MM.1S (cell line): Measurements from ENCODE around the gene SLC24A3.

Experiments used
- DNase-seq: peaks from one replicate; pipeline ENCODE4 v3.0.0-alpha.2; 2015
- H2AFZ ChIP-seq: fragments of 300-600 bp; sonication (generic); 2 replicates; pipeline ENCODE4 v1.6.0; 2016; ENCODE audit warnings: antibody characterized with exemption, low read length
- H3F3A ChIP-seq: fragments of 300-600 bp; sonication (generic); 2 replicates; pipeline ENCODE4 v1.6.1; 2016; ENCODE audit warnings: mild to moderate bottlenecking, antibody characterized with exemption, low read length, moderate library complexity, mixed read lengths; ENCODE audit not compliant: insufficient read depth
- H3K27ac ChIP-seq: fragments of 300-600 bp; sonication (generic); 2 replicates; pipeline ENCODE4 v1.5.1; 2016; ENCODE audit warnings: mild to moderate bottlenecking, low read length
- H3K27me3 ChIP-seq: fragments of 300-600 bp; sonication (generic); replicated peaks from 2 replicates; pipeline ENCODE4 v1.6.0; 2016; ENCODE audit warnings: low read length; ENCODE audit not compliant: insufficient read depth
- H3K36me3 ChIP-seq: fragments of 300-600 bp; sonication (generic); replicated peaks from 2 replicates; pipeline ENCODE4 v1.6.1; 2016; ENCODE audit warnings: mild to moderate bottlenecking, low read length, mixed read lengths; ENCODE audit not compliant: insufficient read depth
- H3K4me1 ChIP-seq: fragments of 300-600 bp; sonication (generic); 2 replicates; pipeline ENCODE4 v1.6.1; 2016; ENCODE audit warnings: low read length, mixed read lengths
- H3K4me2 ChIP-seq: fragments of 300-600 bp; sonication (generic); 2 replicates; pipeline ENCODE4 v1.6.0; 2016; ENCODE audit warnings: low read depth, low read length
- H3K4me3 ChIP-seq: fragments of 300-600 bp; sonication (generic); 2 replicates; pipeline ENCODE4 v1.5.1; 2016; ENCODE audit warnings: low read length, mixed read lengths
- H3K79me2 ChIP-seq: fragments of 300-600 bp; sonication (generic); 2 replicates; pipeline ENCODE4 v1.6.1; 2016; ENCODE audit warnings: mixed run types, low read length, mixed read lengths
- H3K9ac ChIP-seq: fragments of 300-600 bp; sonication (generic); 2 replicates; pipeline ENCODE4 v1.6.1; 2016; ENCODE audit warnings: low read length, mixed read lengths
- H3K9me2 ChIP-seq: fragments of 300-600 bp; sonication (generic); replicated peaks from 2 replicates; pipeline ENCODE4 v1.6.1; 2016; ENCODE audit warnings: mild to moderate bottlenecking, low read length, mixed read lengths; ENCODE audit not compliant: insufficient read depth
- H3K9me3 ChIP-seq: fragments of 300-600 bp; sonication (generic); replicated peaks from 2 replicates; pipeline ENCODE4 v1.6.1; 2016; ENCODE audit warnings: mild to moderate bottlenecking, low read length, mixed read lengths; ENCODE audit not compliant: insufficient read depth
- H4K20me1 ChIP-seq: fragments of 300-600 bp; sonication (generic); 2 replicates; pipeline ENCODE4 v1.6.1; 2016; ENCODE audit warnings: mild to moderate bottlenecking, low read length, moderate library complexity, mixed read lengths; ENCODE audit not compliant: insufficient read depth
- CTCF ChIP-seq: fragments of 300-600 bp; sonication (generic); IDR thresholded peaks from 2 replicates; pipeline ENCODE4 v1.5.1; 2016; ENCODE audit warnings: antibody characterized with exemption, low read length, mixed read lengths
- EZH2 ChIP-seq: fragments of 300-600 bp; sonication (generic); optimal IDR thresholded peaks from 2 replicates; pipeline ENCODE3; 2017; ENCODE audit warnings: low read depth, mild to moderate bottlenecking, antibody characterized with exemption, low read length, mixed read lengths
- EZH2phosphoT487 ChIP-seq: fragments of 300-600 bp; sonication (generic); IDR thresholded peaks from 2 replicates; pipeline ENCODE4 v1.6.1; 2018; ENCODE audit warnings: antibody characterized with exemption, low read length

SLC24A3 gene

GRCh38 chr20:19761841-19762240 is 549.4 kb downstream of the SLC24A3 start:
- Histone ChIP-seq H2AFZ (no peak overlapping the region), H3K9me3 (no peaks in the 10 kb centered on the region), H3K79me2 (no peaks in the 10 kb centered on the region), H3K36me3 (no peaks in the 10 kb centered on the region), H3K4me1 (peaks cover 4% of the 10 kb centered on the region; the same call in 1 of the 2 replicates), H3F3A (peaks cover 8% of the 10 kb centered on the region; the same call in 1 of the 2 replicates), H3K9ac (no peak overlapping the region), H3K4me3 (no peak overlapping the region), H4K20me1 (no peaks in the 10 kb centered on the region), H3K4me2 (no peak overlapping the region), H3K9me2 (no peaks in the 10 kb centered on the region), H3K27ac (no peak overlapping the region), H3K27me3 (no peaks in the 10 kb centered on the region)
- DNase-seq, result no peak
- no peak for TF ChIP-seq EZH2phosphoT487
- no peak for TF ChIP-seq CTCF
- TF ChIP-seq EZH2, result no peak

GRCh38 chr20:19764207-19764606 is 551.8 kb downstream of the SLC24A3 start:
- TF ChIP-seq EZH2phosphoT487 (no peak), EZH2 (no peak), CTCF (no peak)
- Histone ChIP-seq H3K27me3 (no peaks in the 10 kb centered on the region), H3K79me2 (no peaks in the 10 kb centered on the region), H3K9me3 (no peaks in the 10 kb centered on the region), H2AFZ (no peak overlapping the region), H3K4me2 (no peak overlapping the region), H3K27ac (no peak overlapping the region), H3K4me3 (no peak overlapping the region), H3K9me2 (no peaks in the 10 kb centered on the region), H3K9ac (no peak overlapping the region), H3K36me3 (no peaks in the 10 kb centered on the region), H3K4me1 (no peaks in the 10 kb centered on the region), H3F3A (peaks cover 3% of the 10 kb centered on the region; the same call in 1 of the 2 replicates), H4K20me1 (no peaks in the 10 kb centered on the region)
- DNase-seq, result no peak

- Histone ChIP-seq H4K20me1 (no peaks in the 10 kb centered on the region), H3K27me3 (no peaks in the 10 kb centered on the region), H3K9ac (no peak overlapping the region), H2AFZ (no peak overlapping the region), H3F3A (no peaks in the 10 kb centered on the region), H3K9me3 (no peaks in the 10 kb centered on the region), H3K9me2 (no peaks in the 10 kb centered on the region), H3K79me2 (no peaks in the 10 kb centered on the region), H3K4me1 (no peaks in the 10 kb centered on the region), H3K4me2 (no peak overlapping the region), H3K27ac (no peak overlapping the region), H3K4me3 (no peak overlapping the region), H3K36me3 (no peaks in the 10 kb centered on the region)
- TF ChIP-seq CTCF (no peak), EZH2phosphoT487 (no peak), EZH2 (no peak)
- DNase-seq, result no peak
These were observed 552.8 kb downstream of the SLC24A3 start for GRCh38 chr20:19765266-19765665.
